IMR-90 (cell line): ENCODE results near the gene CCDC88A. TPM values are rescaled to one million over a fixed set of nuclear protein-coding genes. Genes with fewer than 3 reads are reported as not detected.

Source experiments
- ATAC-seq: fragments of 200-7000 bp; cut with Tn5 transposase; 2 replicates; pipeline ENCODE4 v1.9.1; 2020; ENCODE audit warnings: low read depth, mild to moderate bottlenecking, moderate library complexity
- BruUV-seq: library from RNA; stranded (reverse); fragments of 400-500 nt; replicated peaks from 2 replicates; lab custom pipeline; 2021; lab: Mats Ljungman, UMichigan
- CTCF ChIA-PET: fragments of 300-600 bp; formaldehyde crosslinking; extraction: SDS; loops from one replicate; lab custom pipeline; 2021; ENCODE audit warnings: antibody characterized with exemption; lab: Yijun Ruan, JAX
- POLR2A ChIA-PET: fragments of 300-600 bp; sonication (Branson Sonifier 250); formaldehyde crosslinking; loops from one replicate; lab custom pipeline; 2022; ENCODE audit warnings: antibody characterized with exemption; ENCODE audit not compliant: unreplicated experiment; lab: Charles Lee
- DNase-seq: peaks from one replicate; pipeline ENCODE4 v3.0.0; 2013
- H2AFZ ChIP-seq: replicated peaks from 2 replicates; pipeline ENCODE3; 2013; ENCODE audit warnings: low read length, mild to moderate bottlenecking; ENCODE audit not compliant: poor library complexity
- H2AK5ac ChIP-seq: 2 replicates; pipeline ENCODE4 v1.6.1; 2013; ENCODE audit warnings: low read depth, low read length, inconsistent platforms
- H2AK9ac ChIP-seq: replicated peaks from 2 replicates; pipeline ENCODE3; 2013; ENCODE audit warnings: mild to moderate bottlenecking, low read depth, low read length, moderate library complexity; ENCODE audit not compliant: poor library complexity
- H2BK120ac ChIP-seq: 2 replicates; pipeline ENCODE4 v1.6.1; 2013; ENCODE audit warnings: low read depth, low read length, inconsistent platforms
- H2BK15ac ChIP-seq: 3 replicates; pipeline ENCODE4 v1.6.1; 2013; ENCODE audit warnings: low read depth, low read length, inconsistent platforms
- H2BK20ac ChIP-seq: 2 replicates; pipeline ENCODE4 v1.6.1; 2013; ENCODE audit warnings: low read depth, mild to moderate bottlenecking, inconsistent platforms, low read length, moderate library complexity
- H2BK5ac ChIP-seq: 2 replicates; pipeline ENCODE4 v1.6.1; 2013; ENCODE audit warnings: mild to moderate bottlenecking, low read depth, low read length, inconsistent platforms; ENCODE audit not compliant: poor library complexity, severe bottlenecking
- H3K14ac ChIP-seq: replicated peaks from 2 replicates; pipeline ENCODE4 v1.6.1; 2013; ENCODE audit warnings: low read depth, low read length, inconsistent platforms
- H3K18ac ChIP-seq: 2 replicates; pipeline ENCODE4 v1.6.1; 2013; ENCODE audit warnings: low read depth, low read length, control low read depth
- H3K23ac ChIP-seq: 2 replicates; pipeline ENCODE4 v1.6.1; 2013; ENCODE audit warnings: low read depth, low read length, inconsistent platforms
- H3K27ac ChIP-seq: 2 replicates; pipeline ENCODE4 v1.5.1; 2013; ENCODE audit warnings: mild to moderate bottlenecking, control low read depth, low read length; ENCODE audit not compliant: insufficient read depth
- H3K27me3 ChIP-seq: 2 replicates; pipeline ENCODE4 v1.6.1; 2013; ENCODE audit warnings: low read length; ENCODE audit not compliant: control insufficient read depth, insufficient read depth
- H3K36me3 ChIP-seq: 2 replicates; pipeline ENCODE4 v1.6.1; 2013; ENCODE audit warnings: low read length, mixed read lengths; ENCODE audit not compliant: control insufficient read depth, insufficient read depth
- H3K4ac ChIP-seq: 2 replicates; pipeline ENCODE4 v1.6.1; 2013; ENCODE audit warnings: low read depth, low read length, inconsistent platforms
- H3K4me1 ChIP-seq: 2 replicates; pipeline ENCODE4 v1.6.1; 2013; ENCODE audit warnings: low read length, mixed read lengths; ENCODE audit not compliant: control insufficient read depth, insufficient read depth
- H3K4me2 ChIP-seq: 2 replicates; pipeline ENCODE4 v1.6.1; 2013; ENCODE audit warnings: low read depth, mild to moderate bottlenecking, control low read depth, low read length, moderate library complexity
- H3K4me3 ChIP-seq: 2 replicates; pipeline ENCODE4 v1.5.1; 2013; ENCODE audit warnings: low read depth, mild to moderate bottlenecking, control low read depth, low read length, moderate library complexity; ENCODE audit not compliant: insufficient read depth
- H3K56ac ChIP-seq: 2 replicates; pipeline ENCODE4 v1.6.1; 2013; ENCODE audit warnings: low read length, inconsistent platforms; ENCODE audit not compliant: insufficient read depth; ENCODE audit errors: extremely low read depth
- H3K79me1 ChIP-seq, 2 experiments: 2 replicates each; pipeline ENCODE4 v1.6.1; 2013; ENCODE audit warnings: low read length in 2 of 2, inconsistent platforms in 1 of 2, low read depth in 1 of 2
- H3K9ac ChIP-seq: 2 replicates; pipeline ENCODE4 v1.6.1; 2013; ENCODE audit warnings: low read depth, low read length, control low read depth
- H3K9me1 ChIP-seq: 2 replicates; pipeline ENCODE4 v1.6.1; 2013; ENCODE audit warnings: low read length, inconsistent platforms; ENCODE audit not compliant: insufficient read depth
- H3K9me3 ChIP-seq: 2 replicates; pipeline ENCODE4 v1.6.1; 2013; ENCODE audit warnings: low read length; ENCODE audit not compliant: control insufficient read depth, insufficient read depth
- H4K20me1 ChIP-seq: 2 replicates; pipeline ENCODE4 v1.6.1; 2013; ENCODE audit warnings: low read length, inconsistent platforms; ENCODE audit not compliant: insufficient read depth
- H4K5ac ChIP-seq: 2 replicates; pipeline ENCODE4 v1.6.1; 2013; ENCODE audit warnings: mild to moderate bottlenecking, low read depth, low read length, control low read depth
- H4K8ac ChIP-seq, 2 experiments: 2 replicates each; pipeline ENCODE4 v1.6.1; 2013; ENCODE audit warnings: low read depth in 2 of 2, low read length in 2 of 2, control low read depth in 1 of 2, inconsistent platforms in 1 of 2
- H4K91ac ChIP-seq: 2 replicates; pipeline ENCODE4 v1.6.1; 2013; ENCODE audit warnings: low read depth, low read length, inconsistent platforms; ENCODE audit not compliant: insufficient read depth
- FOS ChIP-seq: fragments of 150-350 bp; IDR thresholded peaks from 2 replicates; pipeline ENCODE4 v1.6.1; 2016; ENCODE audit warnings: low read depth, low read length
- POLR2A ChIP-seq: IDR thresholded peaks from 2 replicates; pipeline ENCODE4 v1.6.1; 2012; ENCODE audit warnings: mild to moderate bottlenecking, low read depth, low read length
- SMC3 ChIP-seq: fragments of 150-350 bp; IDR thresholded peaks from 2 replicates; pipeline ENCODE4 v1.6.1; 2016; ENCODE audit warnings: low read depth, mild to moderate bottlenecking, antibody characterized with exemption, low read length, moderate library complexity
- WGBS, 2 experiments: methylation state at CpG; one replicate each; pipeline versions ENCODE4 v1.1.5 to v1.1.7; 2013; ENCODE audit warnings: missing lambda C conversion rate in 2 of 2; ENCODE audit not compliant: insufficient read length in 1 of 2; ENCODE audit errors: extremely low coverage in 2 of 2; 5-methylcytosine and 5-hydroxymethylcytosine counted together
- dilution Hi-C: fragments of 300-500 bp; cut with HindIII; formaldehyde crosslinking; loops from one replicate; pipeline ENCODE4 v1.14.3; 2018; ENCODE audit warnings: low sequenced_read_pairs; ENCODE audit not compliant: unreplicated experiment
- in situ Hi-C: fragments of 300-500 bp; cut with MboI; formaldehyde crosslinking; loops from 3 replicates; pipeline ENCODE4 v1.14.3; 2019; ENCODE audit warnings: low sequenced_read_pairs, inconsistent platforms, mixed read lengths
- intact Hi-C: fragments of 100-400 bp; cut with micrococcal nuclease; formaldehyde crosslinking; loops from 2 replicates; pipeline ENCODE4 v1.10.0; 2022
- polyA plus RNA-seq, 3 experiments: library from polyadenylated mRNA; depleted of rRNA; stranded (reverse); fragments of >200 nt; gene quantifications; 2 replicates each; pipeline ENCODE4 v1.2.3, GENCODE V29; 2012; ENCODE audit warnings: low replicate concordance in 1 of 3
- total RNA-seq: library from RNA; depleted of rRNA; stranded (reverse); fragments of >200 nt; gene quantifications from 2 replicates; pipeline ENCODE4 v1.2.3, GENCODE V29; 2012
- TF ChIP-seq, protein P1 (sequence below): fragments of 150-350 bp; IDR thresholded peaks from 2 replicates; pipeline ENCODE4 v1.6.1; 2017; ENCODE audit warnings: mild to moderate bottlenecking, antibody characterized with exemption, low read length, low read depth
- TF ChIP-seq, protein P2 (sequence below): conservative IDR thresholded peaks from 2 replicates; pipeline ENCODE4 v1.5.1; 2012; ENCODE audit warnings: mild to moderate bottlenecking, low read depth, low read length, improper control_type of control experiment

The CCDC88A gene
- total and polyA plus RNA-seq, 2 of the 4 experiments (the other 2 are of a cell fraction), result 15.6 to 63.8 TPM

DNA sequence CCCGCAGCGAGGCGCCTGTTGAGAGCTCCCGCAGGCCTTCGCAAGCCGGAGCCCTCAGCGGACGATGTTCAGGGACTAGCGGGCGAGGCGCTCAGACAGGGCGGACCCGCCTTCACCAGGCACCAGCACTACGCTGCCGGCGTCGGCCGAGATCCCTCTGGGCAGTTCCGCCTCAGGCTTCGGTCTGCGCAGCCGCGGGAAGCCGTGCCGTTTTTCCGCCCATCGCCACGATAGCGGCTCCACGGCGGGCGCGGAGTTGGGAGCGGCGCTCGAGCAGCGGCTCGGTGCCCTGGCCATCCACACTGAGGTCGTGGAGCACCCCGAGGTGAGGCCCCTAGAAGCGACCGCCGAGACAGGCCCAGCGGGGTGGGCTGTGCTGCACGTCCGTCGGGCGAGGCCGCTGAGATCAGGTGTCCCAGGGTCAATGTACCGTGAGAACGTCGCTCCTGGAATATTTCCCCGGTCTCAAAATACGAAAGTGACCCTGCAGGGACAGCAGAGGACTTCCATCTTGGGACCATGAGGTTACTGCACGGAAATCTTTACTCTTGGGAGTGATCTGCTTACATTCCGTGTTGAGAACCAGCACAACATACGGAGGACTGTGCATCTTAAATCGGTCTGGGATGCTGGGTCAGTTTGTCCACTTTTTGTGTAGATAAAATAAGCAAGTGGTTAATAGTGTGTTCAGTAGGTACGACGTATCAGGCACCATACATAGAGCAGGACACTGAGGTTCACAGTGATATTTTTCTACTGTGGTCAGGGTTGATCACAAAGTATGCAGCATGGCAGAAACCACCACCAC, 137.3 kb downstream of the CCDC88A start:
- H3K4me2 ChIP-seq, result peak overlapping the region; percentile 97
- TF ChIP-seq SMC3 (no peak), POLR2A (peak; percentile 24; the same call in 1 of the 2 replicates), FOS (no peak)
- TF ChIP-seq, protein P1, sequence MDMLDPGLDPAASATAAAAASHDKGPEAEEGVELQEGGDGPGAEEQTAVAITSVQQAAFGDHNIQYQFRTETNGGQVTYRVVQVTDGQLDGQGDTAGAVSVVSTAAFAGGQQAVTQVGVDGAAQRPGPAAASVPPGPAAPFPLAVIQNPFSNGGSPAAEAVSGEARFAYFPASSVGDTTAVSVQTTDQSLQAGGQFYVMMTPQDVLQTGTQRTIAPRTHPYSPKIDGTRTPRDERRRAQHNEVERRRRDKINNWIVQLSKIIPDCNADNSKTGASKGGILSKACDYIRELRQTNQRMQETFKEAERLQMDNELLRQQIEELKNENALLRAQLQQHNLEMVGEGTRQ, result no peak
- TF ChIP-seq, protein P2, sequence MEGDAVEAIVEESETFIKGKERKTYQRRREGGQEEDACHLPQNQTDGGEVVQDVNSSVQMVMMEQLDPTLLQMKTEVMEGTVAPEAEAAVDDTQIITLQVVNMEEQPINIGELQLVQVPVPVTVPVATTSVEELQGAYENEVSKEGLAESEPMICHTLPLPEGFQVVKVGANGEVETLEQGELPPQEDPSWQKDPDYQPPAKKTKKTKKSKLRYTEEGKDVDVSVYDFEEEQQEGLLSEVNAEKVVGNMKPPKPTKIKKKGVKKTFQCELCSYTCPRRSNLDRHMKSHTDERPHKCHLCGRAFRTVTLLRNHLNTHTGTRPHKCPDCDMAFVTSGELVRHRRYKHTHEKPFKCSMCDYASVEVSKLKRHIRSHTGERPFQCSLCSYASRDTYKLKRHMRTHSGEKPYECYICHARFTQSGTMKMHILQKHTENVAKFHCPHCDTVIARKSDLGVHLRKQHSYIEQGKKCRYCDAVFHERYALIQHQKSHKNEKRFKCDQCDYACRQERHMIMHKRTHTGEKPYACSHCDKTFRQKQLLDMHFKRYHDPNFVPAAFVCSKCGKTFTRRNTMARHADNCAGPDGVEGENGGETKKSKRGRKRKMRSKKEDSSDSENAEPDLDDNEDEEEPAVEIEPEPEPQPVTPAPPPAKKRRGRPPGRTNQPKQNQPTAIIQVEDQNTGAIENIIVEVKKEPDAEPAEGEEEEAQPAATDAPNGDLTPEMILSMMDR, result no peak
- H2AFZ ChIP-seq, result peak overlapping the region; percentile 91
- peak overlapping the region; percentile 73 for H3K4ac ChIP-seq
- intact Hi-C loops, result loop anchor here (5.0 to 10.0 kb wide), 2 partner anchors 222 to 1320 kb away; no protein-coding TSS in a partner anchor
- peak overlapping the region; percentile 85 for H3K9ac ChIP-seq
- peak overlapping the region; percentile 70 for H3K27ac ChIP-seq
- H3K4me3 ChIP-seq, result peak overlapping the region; percentile 70
- DNase-seq, result peak; percentile 80
- H4K8ac ChIP-seq, result peak overlapping the region; percentile 81 to 82
- H2AK5ac ChIP-seq, result peak overlapping the region; percentile 89; the same call in 1 of the 2 replicates
- ATAC-seq, result peak; percentile 99
- POLR2A ChIA-PET, result no interaction called here
- in situ Hi-C loops, result no loop called here
- WGBS, 2 experiments, result 5% methylated on average over 30 of the region's 60 CpGs; no CpG with 5 or more reads in 1 of the 2 experiments
- H3K18ac ChIP-seq, result peak overlapping the region; percentile 65
- no peaks in the 10 kb centered on the region for H3K36me3 ChIP-seq
- no peaks in the 10 kb centered on the region for H3K9me3 ChIP-seq
- H2AK9ac ChIP-seq, result peak overlapping the region; percentile 45
- CTCF ChIA-PET, result no interaction called here
- peak overlapping the region; percentile 78 for H4K91ac ChIP-seq
- H2BK20ac ChIP-seq, result no peak overlapping the region; the same call in 1 of the 2 replicates
- peak overlapping the region; percentile 74 for H3K14ac ChIP-seq
- H3K23ac ChIP-seq, result peak overlapping the region; percentile 72; the same call in 1 of the 2 replicates
- no peaks in the 10 kb centered on the region for H3K27me3 ChIP-seq
- H3K56ac ChIP-seq, result peak overlapping the region; percentile 54
- peaks cover 11% of the 10 kb centered on the region in 2 experiments; a peak in 3 of 4 replicates for H3K79me1 ChIP-seq
- 0 out of 2 replicates have a peak, but pooled peaks cover 4% of the 10 kb centered on the region for H3K4me1 ChIP-seq
- H2BK120ac ChIP-seq, result peak overlapping the region; percentile 56; the same call in 1 of the 2 replicates
- peak overlapping the region; percentile 92 for H4K5ac ChIP-seq
- dilution Hi-C loops, result no loop called here
- no peaks in the 10 kb centered on the region for H4K20me1 ChIP-seq
- BruUV-seq, result no TSS peak
- H2BK5ac ChIP-seq, result peak overlapping the region; percentile 61
- H2BK15ac ChIP-seq, result peak overlapping the region; percentile 3; the same call in 1 of the 3 replicates
- 0 out of 2 replicates have a peak, but pooled peaks cover 5% of the 10 kb centered on the region for H3K9me1 ChIP-seq
